NCI-H226 (cell line): Measurements from ENCODE around the gene HBE1.
"Not testable (repeated sequence)": the region's sequence is repeated elsewhere in the genome, so short reads cannot be mapped to it uniquely, and the experiment has no call there.

Experiments used
- DNase-seq: peaks from one replicate; pipeline ENCODE4 v3.0.0-alpha.2; 2015

HBE1 gene

DNA sequence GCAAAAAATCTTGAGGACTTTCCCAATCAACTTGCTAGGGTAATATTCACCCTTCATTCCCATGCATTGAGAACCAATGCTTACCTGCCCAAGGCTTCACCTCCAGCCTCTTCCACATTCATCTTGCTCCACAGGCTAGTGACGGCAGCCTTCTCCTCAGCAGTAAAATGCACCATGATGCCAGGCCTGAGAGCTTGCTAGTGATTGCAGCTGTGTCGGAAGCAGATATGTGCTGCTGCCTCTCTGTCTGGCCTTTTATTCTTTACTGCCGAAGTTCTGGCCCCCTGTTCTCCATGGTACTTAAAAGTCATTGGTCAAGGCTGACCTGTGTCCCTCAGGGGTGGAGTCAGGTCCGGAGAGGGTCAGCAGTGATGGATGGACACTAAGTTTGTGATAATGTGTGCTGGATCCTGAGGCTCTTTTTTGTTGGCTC, at the start of gene HBE1:
Gene HBE1 (minus strand): TSS at position 231 of the 433 bp plus-strand sequence. CDS start 55 bp downstream, at position 176.
- no peak for DNase-seq

DNA sequence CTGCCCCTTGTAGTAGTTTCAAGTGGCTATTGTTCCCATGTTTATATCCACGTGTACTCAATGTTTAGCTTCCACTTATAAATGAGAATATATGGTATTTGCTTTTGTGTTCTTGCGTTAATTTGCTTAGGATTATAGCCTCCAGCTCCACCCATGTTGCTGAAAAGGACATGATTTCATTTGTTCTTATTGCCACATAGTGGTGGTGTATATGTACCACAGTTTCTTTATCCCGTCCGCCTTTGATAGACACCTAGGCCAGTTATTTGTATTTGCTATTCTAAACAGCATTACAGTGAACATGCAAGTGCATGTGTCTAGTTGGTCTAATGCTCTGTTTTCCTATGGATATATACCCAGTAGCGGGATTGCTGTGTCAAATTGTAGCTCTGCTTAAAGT, 47.5 kb upstream of the HBE1 start:
- DNase-seq: no peak

DNA sequence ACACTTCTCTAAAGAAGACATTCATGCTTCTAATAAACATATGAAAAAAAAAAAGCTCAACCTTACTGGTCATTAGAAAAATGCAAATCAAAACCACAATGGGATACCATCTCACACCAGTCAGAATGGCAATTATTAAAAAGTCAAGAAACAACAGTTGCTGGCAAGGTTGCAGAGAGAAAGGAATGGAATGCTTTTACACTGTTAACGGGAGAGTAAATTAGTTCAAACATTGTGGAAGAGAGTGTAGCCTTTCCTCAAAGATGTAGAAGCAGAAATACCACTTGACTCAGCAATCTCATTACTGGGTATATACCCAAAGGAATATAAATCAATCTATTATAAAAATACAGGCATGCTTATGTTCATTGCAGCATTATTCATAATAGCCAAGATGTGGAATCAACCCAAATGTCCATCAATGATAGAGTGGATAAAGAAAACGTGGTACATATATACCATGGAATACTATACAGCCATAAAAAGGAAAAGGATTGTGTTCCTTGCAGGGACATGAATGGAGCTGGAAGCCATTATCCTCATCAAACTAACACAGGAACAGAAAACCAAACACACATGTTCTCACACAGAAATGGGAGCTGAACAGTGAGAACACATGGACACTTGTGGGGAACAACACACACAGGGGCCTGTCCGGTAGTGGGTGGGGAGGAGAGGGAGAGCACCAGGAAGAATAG, 43.7 kb upstream of the HBE1 start:
- DNase-seq: not testable (repeated sequence)

DNA sequence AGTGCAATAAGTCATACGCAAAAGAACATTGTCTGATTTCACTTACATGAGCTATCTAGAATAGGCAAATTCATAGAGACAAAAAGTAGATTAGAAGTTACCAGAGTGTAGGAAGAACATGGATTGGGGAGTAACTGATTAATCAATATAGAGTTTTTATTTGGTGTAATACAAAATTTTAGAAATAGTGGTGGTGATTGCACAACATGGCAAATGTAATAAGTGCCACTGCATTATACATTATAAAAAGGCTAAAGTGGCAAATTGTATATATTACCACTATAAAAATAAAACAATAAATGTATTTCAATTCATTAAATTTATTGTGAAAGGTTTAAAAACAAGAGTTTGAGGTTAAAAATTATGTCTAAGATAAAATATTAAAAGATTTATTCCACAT, 40.7 kb upstream of the HBE1 start:
- no peak for DNase-seq

DNA sequence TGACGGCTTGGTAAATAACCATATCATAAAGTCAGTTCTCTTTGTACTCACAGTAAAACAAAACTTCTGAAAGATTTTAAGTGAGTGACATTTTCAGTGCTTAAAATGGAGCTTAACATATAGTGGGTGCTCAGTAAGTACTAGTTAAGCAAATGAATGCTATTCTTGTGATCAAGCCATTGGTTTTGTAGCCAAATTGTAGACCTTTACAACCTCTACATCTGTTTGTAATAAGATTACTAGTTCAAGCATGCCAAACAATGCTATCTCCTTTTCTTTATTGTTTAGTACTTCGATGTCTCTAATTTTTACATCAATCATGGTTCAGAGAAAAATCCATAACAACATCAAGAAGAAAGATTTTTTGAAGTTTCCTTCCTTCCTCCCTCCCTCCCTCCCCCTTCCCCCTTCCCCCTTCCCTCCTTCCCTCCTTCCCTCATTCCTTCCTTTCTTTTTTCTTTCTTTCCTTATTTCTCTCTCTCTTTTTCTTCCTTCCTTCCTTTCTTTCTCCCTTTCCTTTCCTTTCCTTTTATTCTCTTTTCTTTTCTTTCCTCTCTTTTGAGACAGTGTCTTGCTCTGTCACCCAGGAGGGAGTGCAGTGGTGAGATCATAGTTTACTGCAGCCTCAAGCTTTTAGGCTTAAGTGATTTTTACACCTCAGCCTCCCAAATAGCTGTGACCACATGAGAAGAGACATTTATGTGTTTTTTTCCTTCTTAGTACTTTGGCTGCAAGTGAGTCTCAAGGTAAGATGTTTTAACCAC, 37.7 kb upstream of the HBE1 start:
- DNase-seq: no peak

DNA sequence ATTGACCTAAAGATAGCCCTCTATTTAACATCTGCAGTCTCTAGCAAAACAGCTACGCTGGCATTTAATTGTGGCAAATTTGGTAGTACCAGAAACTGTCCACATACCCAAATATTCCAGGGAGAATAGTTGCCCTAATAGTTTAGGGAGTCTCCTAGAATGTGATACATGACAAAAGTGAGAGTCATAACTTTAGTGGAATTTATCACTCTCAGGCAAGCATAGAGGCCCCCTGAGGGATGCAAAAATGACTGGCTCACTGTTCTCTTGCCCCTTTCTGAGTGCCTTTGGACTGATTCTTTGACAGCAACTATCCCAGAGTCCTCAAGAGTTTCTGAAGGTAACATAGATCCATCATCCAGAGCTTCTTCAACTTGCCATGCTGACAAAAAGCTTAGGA, 34.3 kb upstream of the HBE1 start:
- DNase-seq: no peak

DNA sequence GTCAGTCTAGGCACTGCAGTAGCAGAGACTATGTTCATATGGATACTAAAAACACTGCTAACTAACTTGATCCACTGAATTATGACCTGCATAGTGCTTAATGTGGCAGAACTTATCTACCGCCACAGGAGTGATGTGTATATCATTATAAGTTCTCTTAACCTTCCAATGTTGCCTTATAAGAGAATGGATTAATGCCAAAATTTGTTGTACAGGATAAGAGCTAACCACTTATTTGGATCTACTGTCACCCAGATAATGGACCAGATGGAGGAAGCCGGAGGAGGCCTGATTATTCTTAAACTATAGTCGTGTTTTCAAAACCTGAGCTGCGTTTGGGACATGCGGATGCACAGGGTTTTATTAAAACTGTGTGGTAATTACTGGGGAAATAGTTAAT, 33.9 kb upstream of the HBE1 start:
- DNase-seq: no peak

DNA sequence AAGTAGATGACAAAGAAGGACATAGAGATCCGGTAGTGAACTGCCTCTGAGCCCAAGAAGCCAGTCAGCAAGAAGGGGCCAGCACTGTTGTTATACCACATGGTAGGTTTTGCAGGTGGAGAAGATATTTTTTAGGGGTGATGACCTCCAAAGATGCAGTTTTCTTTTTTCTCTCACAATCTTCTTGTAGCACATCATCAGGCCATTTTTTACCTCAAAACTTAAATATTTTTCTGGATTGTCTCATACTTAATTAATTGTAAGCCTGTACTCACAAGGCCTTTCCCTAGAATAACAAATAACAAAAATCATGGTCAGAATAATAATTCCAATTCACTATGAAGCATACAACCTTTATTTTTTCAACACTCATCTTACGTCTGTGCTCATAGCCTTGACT, 32.1 kb upstream of the HBE1 start, which contains the start of gene OR51B4:
Gene OR51B4 (minus strand): TSS at position 101 of the 400 bp plus-strand sequence. CDS start 0 bp downstream, at position 101.
- DNase-seq: no peak

DNA sequence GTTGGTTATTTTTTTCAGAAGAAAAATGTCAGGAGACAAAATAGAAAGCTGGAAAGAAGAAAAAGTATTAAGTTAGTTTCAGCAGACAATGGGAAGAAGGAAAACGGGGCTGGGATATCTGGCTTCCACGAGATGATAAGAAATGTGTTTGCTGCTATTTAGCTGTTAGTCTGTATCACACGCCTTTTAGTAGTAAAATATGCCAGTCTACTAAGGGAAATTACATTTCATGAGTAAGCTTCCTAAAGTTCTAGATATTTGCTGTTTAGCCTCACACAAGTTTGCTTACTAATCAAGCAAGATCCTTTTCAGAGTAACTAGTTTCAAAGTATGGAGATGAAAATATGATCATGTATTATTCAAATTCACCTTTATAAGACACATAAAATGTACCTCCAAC, 30.5 kb upstream of the HBE1 start:
- DNase-seq: peak; percentile 35

DNA sequence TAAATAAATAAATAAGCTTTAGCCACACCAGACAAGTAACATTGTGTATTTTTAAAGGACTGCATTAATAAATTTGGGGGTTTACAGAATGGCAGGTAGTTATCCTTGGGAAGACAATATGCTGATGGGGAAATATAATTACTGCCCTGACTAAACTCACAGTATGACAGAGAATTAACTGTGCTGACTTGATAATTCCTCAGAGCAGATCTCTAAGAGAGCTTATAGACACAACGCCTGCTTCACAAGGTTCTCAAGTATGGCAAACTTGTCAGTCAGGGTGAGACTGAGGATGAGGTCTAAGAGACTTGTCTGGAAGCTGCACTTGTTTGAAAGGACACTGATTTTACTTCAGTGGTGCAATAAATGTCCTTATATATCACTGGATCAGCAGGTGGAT, 28.7 kb upstream of the HBE1 start:
- no peak for DNase-seq

DNA sequence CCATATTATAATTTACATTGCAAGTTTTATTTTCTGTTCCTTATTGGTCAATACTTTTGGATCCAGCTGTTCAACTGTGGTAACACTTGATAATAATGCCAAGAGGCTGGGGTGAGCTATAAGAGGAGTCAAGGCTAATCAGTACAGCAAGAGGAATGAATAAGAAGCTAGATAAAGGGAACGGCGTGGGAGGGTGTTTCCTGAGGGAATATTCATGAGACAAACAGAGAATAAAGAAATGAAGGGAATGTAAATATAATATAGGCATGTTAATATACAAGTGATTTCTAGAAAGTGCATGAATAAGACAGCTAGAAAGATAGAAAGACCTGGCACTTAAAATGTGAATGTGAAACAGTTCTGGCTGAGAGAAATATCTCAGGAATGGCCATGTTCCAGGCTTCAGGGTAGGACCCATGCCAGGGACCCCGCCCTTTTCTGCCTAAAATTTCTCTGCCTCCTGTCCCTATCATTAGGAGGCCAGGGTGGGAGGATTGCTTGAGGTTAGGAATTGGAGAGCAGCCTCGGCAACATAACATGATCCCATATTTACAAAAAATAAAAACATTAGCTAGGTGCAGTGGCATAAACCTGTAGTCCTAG, 28.1 kb upstream of the HBE1 start:
- peak; percentile 71 for DNase-seq

DNA sequence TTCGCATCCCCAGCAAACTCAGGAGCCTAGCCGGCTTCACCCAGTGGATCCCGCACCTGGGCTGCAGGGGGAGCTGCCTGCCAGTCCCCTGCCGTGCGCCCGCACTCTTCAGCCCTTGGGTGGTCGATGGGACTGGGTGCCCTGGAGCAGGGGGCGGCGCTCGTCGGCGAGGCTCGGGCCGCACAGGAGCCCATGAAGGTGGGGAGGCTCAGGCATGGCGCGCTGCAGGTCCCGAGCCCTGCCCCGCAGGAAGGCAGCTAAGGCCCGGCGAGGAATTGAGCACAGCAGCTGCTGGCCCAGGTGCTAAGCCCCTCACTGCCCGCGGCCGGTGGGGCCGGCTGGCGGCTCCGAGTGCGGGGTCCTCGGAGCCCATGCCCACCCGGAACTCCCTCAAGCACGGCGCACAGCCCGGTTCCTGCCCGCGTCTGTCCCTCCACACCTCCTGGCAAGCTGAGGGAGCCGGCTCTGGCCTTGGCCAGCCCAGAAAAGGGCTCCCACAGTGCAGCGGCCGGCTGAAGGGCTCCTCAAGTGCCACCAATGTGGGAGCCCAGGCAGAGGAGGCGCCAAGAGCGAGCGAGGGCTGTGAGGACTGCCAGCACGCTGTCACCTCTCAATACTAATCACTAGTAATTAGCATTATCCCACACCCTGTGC, 24.7 kb upstream of the HBE1 start:
- not testable (repeated sequence) for DNase-seq

DNA sequence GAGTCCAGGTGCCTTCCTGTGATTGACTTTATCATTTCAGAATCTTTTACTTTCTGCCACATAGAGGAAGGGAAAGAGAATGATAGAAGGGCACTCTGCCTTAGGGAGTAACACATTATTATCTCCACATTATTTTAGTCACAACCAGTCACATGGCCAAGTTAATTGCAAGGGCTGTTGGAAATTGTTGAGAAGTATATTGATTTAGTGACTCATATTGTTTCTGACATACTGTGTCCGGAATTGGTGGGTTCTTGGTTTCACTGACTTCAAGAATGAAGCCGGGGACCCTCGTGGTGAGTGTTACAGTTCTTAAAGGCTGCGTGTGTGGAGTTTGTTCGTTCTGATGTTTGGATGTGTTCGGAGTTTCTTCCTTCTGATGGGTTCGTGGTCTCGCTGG, 23.3 kb upstream of the HBE1 start:
- no peak for DNase-seq

DNA sequence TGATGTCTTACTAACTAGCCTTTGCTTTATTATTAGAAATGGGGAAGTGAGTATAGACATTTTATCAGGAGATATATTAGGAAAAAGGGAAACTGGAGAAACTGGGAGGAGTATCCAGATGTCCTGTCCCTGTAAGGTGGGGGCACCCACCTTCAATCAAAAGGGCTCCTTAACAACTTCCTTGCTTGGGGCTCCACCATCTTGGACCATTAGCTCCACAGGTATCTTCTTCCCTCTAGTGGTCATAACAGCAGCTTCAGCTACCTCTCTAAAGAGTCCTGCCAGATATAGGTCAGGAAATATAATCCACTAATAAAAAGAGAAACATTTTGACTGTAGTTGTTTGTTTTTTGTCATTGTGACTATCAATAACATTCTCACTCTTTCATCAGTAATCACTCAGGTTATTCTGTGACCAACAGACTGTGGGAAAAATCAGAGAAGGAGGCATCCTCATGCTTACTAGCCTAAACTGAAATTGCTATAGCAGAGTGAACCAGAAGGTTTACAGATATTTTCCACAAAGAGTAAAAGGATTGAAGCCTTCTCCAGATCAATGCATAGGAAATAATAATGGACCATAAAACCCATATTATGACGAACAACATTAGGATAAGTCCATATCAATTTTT, 21.6 kb upstream of the HBE1 start:
- DNase-seq: peak; percentile 32

DNA sequence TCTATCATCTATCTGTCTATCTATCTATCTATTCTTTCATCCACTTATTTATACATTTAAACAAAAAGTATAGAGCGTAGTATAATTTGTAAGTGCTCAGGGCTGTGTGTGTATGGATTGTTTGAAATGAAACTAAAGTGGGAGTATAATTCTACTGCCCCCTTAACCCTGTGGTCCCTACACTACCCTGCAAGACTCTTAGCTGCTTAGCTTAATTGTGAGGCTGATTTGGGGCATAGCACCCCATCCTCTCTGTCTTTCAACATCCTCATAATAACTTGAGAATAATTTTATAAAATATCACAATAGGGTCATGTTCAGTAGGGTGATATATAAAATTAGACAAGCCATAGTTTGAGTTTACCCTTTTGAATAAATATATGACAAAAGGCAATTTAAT, 20.4 kb upstream of the HBE1 start:
- no peak for DNase-seq

DNA sequence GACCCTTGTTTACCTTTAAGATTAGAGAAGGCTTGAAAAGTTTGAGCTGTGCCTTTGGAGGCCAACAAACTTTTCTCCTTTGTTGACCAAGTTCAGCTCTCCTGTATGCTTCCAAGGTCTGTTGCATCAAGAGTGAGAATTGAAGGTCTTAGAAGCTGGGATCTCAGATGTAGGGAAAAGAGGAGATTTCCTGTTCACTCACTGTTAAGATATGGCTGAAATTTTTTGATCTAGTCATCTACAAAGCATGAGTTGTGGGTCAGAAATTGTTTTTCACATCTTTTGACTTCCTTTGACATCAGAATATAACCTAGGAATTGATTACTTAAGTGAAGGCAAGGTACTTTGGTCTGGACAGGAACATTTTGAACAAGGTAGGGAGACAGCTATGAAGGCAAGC, 20.0 kb upstream of the HBE1 start:
- peak; percentile 34 for DNase-seq

DNA sequence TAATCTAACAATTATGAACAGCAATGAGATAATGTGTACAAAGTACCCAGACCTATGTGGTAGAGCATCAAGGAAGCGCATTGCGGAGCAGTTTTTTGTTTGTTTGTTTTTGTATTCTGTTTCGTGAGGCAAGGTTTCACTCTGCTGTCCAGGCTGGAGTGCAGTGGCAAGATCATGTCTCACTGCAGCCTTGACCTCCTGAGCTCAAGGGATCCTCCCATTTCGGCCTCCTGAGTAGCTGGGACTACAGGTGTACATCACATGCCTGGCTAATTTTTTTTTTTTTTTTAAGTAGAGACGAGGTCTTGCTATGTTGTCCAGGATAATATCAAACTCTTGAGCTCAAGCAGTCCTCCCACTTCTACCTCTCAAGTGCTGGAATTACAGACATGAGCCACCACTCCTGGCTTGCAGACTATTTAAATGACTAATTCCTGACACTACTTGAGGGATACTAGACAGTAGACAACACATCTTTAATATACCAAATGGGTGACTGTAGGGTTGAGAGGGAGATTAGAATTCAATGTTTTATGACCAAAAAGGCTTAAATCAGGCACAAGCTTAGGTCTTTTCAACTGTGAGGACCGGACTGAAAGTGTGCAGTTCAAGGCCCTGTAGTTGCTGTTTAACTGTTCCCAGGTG, 19.3 kb upstream of the HBE1 start:
- DNase-seq: no peak

DNA sequence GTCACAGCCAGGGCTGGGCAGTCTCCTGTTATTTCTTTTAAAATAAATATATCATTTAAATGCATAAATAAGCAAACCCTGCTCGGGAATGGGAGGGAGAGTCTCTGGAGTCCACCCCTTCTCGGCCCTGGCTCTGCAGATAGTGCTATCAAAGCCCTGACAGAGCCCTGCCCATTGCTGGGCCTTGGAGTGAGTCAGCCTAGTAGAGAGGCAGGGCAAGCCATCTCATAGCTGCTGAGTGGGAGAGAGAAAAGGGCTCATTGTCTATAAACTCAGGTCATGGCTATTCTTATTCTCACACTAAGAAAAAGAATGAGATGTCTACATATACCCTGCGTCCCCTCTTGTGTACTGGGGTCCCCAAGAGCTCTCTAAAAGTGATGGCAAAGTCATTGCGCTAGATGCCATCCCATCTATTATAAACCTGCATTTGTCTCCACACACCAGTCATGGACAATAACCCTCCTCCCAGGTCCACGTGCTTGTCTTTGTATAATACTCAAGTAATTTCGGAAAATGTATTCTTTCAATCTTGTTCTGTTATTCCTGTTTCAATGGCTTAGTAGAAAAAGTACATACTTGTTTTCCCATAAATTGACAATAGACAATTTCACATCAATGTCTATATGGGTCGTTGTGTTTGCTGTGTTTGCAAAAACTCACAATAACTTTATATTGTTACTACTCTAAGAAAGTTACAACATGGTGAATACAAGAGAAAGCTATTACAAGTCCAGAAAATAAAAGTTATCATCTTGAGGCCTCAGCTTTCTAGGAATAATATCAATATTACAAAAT, 18.6 kb upstream of the HBE1 start:
- DNase-seq: peak; percentile 81

DNA sequence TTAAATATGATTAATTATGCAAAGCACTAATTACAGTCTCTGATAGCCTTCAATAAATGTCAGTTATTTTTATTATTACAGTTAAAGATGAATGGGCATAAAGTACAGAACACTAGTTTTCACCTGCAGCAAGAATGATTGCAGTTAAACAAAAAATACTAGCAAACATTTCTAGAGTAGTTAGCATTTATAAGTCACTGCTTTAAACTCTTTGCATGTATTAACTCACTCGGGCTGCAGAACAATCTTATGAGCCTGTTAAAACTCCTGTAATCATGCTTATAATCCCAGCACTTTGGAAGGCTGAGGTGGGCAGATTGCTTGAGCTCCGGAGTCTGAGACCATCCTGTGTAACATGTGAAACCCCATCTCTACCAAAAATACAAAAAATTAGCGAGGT, 17.2 kb upstream of the HBE1 start:
- DNase-seq: no peak

DNA sequence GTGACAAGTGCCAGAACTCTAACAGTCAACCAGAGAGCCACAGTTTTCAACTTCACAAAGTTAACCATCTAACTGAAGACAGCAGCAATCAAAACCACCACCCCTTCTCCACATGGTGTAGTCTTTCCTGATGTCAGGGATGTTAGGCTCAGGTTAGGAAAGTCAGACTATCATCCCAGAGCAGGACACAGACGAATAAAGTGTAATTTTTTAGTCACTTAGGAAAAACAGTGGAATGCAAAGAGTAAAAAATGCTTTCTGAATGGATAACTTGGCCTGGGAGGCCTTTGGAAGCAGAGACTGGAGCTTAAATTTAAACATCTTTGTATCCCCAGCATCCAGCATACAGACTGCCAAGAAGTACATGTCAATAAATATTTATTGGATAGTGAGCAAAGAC, 16.6 kb upstream of the HBE1 start:
- no peak for DNase-seq

DNA sequence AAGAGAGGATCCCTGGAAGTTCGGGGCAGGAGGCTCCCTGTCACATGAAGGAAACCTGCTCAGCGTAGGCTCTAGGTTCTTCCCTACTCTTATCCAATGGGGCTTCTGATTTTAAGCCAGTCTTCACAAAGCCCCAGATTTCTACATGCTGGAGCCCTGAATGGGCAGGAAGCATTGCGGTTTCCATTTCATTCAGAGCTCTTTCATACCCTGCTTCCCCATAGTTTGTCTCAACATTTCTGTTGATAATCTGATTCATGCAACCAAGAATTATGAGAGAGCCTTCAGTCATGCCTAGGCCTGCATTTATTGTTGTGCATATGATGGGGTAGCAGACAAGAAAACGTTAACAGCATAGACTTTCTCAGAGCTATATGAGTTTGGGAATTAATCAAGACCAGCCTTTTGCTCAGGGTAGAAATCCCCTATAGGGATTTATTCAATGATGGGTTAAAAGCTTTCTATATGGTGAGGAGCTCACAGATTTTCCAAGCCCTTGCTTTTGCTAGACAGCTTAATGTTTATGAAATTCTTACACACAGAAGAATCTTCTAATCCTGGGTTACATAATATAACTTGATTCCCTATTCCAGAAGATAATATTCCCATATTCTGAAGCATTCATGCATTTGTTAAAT, 16.1 kb upstream of the HBE1 start:
- no peak for DNase-seq
